ENCODE results near the gene TBC1D1. TPM values are rescaled to one million over a fixed set of nuclear protein-coding genes. Genes with fewer than 3 reads are reported as not detected.

Gene TBC1D1, protein sequence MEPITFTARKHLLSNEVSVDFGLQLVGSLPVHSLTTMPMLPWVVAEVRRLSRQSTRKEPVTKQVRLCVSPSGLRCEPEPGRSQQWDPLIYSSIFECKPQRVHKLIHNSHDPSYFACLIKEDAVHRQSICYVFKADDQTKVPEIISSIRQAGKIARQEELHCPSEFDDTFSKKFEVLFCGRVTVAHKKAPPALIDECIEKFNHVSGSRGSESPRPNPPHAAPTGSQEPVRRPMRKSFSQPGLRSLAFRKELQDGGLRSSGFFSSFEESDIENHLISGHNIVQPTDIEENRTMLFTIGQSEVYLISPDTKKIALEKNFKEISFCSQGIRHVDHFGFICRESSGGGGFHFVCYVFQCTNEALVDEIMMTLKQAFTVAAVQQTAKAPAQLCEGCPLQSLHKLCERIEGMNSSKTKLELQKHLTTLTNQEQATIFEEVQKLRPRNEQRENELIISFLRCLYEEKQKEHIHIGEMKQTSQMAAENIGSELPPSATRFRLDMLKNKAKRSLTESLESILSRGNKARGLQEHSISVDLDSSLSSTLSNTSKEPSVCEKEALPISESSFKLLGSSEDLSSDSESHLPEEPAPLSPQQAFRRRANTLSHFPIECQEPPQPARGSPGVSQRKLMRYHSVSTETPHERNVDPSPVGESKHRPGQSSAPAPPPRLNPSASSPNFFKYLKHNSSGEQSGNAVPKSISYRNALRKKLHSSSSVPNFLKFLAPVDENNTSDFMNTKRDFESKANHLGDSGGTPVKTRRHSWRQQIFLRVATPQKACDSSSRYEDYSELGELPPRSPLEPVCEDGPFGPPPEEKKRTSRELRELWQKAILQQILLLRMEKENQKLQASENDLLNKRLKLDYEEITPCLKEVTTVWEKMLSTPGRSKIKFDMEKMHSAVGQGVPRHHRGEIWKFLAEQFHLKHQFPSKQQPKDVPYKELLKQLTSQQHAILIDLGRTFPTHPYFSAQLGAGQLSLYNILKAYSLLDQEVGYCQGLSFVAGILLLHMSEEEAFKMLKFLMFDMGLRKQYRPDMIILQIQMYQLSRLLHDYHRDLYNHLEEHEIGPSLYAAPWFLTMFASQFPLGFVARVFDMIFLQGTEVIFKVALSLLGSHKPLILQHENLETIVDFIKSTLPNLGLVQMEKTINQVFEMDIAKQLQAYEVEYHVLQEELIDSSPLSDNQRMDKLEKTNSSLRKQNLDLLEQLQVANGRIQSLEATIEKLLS (N-terminal part only)
- total RNA-seq: 10 to 100 TPM; 58.0 to 68.7 TPM

DNA sequence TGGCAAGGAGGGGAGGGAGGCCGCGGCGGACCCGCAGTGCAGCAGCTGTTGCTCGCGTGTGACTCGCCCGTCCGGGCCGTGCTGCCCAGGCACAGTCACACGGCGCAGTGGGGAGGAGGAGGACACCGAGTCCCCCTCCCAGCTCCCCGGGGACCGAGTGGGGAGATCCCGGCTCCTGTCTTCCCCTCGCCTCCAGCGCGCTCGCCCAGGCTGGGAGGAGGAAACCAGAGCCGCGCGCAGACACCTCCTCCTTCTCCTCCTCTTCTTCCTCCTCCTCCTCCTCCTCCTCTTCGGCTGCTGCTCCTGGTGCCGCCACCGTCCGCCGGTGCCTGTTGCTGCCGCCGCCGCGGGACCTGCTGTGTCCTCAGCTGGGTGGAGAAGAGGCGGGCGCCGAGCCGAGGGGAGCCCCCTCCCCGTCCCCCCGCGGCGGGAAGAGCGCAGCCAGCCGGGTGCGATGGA is at the start of gene TBC1D1:
Gene TBC1D1 (plus strand): TSS at position 284 of the 459 bp plus-strand sequence. CDS start 11,012 bp downstream, outside the sequence.
- Mint-ChIP-seq H3K27me3 (ENCODE audit: low read depth) (peaks cover 19% of the 10 kb centered on the region), H3K4me1 (ENCODE audit: low read depth) (peaks cover 43% of the 10 kb centered on the region), H3K36me3 (ENCODE audit: insufficient read depth in 2 of 2) (no peaks in the 10 kb centered on the region), H3K27ac (peak within 1 kb of the TSS; percentile 87), H3K9me3 (no peaks in the 10 kb centered on the region), H3K4me3 (peak within 1 kb of the TSS; percentile 79 to 90)
- DNase-seq (peak in 1 of 2 donors; percentile 49), ATAC-seq (replicated peaks in 1 of 2) (peak; percentile 34 to 38)

DNA sequence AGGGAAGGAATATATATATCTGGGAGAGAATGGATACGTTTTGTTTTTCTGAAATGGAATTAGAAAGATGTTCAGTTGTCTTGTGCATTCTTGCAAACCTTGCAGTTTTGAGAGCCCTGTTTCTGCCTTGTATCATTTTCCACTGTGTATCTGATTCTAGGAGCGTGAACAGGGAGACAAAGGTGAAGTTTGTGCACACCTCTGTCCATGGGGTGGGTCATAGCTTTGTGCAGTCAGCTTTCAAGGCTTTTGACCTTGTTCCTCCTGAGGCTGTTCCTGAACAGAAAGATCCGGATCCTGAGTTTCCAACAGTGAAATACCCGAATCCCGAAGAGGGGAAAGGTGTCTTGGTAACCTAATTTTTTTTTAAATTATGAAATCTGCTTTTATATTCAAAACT is 46.7 kb upstream of the TBC1D1 start:
- Mint-ChIP-seq H3K9me3 (no peaks in the 10 kb centered on the region), H3K27ac (no peak overlapping the region), H3K4me3 (no peak overlapping the region), H3K36me3 (ENCODE audit: insufficient read depth in 2 of 2) (peaks cover 8 to 15% of the 10 kb centered on the region in 2 donors), H3K4me1 (ENCODE audit: low read depth) (peaks cover 4% of the 10 kb centered on the region), H3K27me3 (ENCODE audit: low read depth) (no peaks in the 10 kb centered on the region)
- no peak for ATAC-seq (replicated peaks in 1 of 2)
- DNase-seq: no peak

DNA sequence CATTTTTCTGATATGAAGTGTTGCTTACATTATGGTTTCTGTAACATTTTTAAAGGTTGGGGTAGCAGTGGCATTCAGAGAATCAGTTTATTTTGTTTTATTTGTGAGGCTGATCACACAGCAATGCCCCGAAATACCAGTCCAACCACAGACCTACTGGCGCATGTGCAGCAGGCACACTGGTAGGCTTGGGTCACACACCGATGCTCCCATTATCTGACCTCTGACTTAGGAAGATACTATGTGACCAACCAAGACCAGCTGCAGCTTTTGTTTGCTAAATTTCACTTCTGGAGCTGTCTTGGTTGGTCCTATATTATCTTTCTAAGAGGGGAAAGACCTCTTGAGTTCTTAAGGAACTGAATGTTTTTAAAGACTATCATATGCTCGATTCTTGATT is 45.7 kb upstream of the TBC1D1 start:
- ATAC-seq (replicated peaks in 1 of 2) (no peak), DNase-seq (no peak)
- Mint-ChIP-seq H3K9me3 (no peaks in the 10 kb centered on the region), H3K4me1 (ENCODE audit: low read depth) (peaks cover 4% of the 10 kb centered on the region), H3K27me3 (ENCODE audit: low read depth) (no peaks in the 10 kb centered on the region), H3K27ac (no peak overlapping the region), H3K4me3 (no peak overlapping the region), H3K36me3 (ENCODE audit: insufficient read depth in 2 of 2) (peaks cover 5 to 14% of the 10 kb centered on the region in 2 donors)

DNA sequence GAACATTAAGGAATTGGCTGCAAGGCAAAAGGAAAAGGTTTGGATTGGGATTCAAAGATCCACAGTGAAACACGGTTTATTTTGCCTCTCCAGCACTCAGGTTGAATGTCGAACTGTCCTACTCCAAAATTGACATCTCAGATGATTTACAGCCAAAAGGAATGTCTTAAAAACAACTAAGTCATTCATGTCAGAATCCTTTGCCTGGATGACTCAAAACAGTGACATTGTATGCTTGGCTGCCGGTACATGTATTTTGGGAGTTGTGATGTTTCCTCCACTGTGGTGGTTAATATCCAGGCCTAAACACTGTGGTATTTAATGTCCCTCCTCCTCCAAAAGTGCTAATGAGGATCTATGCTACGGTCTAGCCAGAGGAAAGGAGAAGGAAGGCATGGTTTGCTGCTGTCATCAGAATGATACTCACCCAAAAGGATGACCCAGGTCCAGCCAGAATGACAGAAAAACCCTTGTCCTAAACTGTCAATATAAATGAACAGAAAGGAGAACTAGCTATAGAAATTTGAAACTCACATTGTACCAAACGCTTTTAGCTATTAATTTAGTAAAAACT is 43.5 kb upstream of the TBC1D1 start:
- H3K4me1 Mint-ChIP-seq (ENCODE audit: low read depth): no peaks in the 10 kb centered on the region
- no peak for DNase-seq
- H3K27ac Mint-ChIP-seq: no peak overlapping the region
- H3K27me3 Mint-ChIP-seq (ENCODE audit: low read depth): no peaks in the 10 kb centered on the region
- peaks cover 3 to 13% of the 10 kb centered on the region in 2 donors for H3K36me3 Mint-ChIP-seq (ENCODE audit: insufficient read depth in 2 of 2)
- no peak overlapping the region for H3K4me3 Mint-ChIP-seq
- H3K9me3 Mint-ChIP-seq: no peaks in the 10 kb centered on the region
- no peak for ATAC-seq (replicated peaks in 1 of 2)

DNA sequence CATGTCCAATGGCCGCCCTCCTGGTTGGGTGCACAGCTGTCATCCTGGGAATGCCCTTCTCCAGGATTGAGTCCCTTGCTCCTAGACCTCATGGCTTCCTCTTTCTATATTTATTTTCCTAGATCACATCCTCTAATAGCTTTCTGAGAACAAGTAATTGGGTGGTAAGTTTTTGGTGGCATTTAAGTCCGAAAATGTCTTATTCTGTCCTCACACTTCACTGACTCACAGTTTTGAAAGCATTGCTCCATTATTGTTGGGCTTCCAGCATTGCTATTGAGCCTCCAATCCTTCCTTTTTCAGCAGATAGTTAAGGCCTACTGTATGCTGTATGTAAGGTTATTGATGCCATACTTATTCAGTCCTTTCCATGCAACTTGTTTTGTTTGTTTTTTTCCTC is 38.5 kb upstream of the TBC1D1 start:
- no peak overlapping the region for H3K4me3 Mint-ChIP-seq
- H3K27ac Mint-ChIP-seq: no peak overlapping the region
- DNase-seq (no peak), ATAC-seq (replicated peaks in 1 of 2) (no peak)
- no peaks in the 10 kb centered on the region for H3K9me3 Mint-ChIP-seq
- no peaks in the 10 kb centered on the region for H3K4me1 Mint-ChIP-seq (ENCODE audit: low read depth)
- peaks cover 0 to 12% of the 10 kb centered on the region in 2 donors for H3K36me3 Mint-ChIP-seq (ENCODE audit: insufficient read depth in 2 of 2)
- no peaks in the 10 kb centered on the region for H3K27me3 Mint-ChIP-seq (ENCODE audit: low read depth)

DNA sequence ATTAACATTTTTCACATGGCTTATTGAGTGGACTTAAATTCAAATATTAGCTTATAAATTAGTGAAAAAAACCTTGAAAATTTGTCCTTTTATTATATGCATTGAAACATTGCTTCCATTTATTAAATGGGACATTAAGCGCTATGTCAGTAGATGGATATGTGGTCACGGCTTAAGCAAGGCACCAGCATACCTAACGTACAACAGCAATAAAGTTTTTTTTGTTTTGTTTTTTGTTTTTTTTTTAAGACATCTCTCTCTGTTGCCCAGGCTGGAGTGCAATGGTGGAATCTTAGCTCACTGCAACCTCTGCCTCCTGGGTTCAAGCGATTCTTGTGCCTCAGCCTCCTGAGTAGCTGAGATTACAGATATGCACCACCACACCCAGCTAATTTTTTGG is 32.8 kb upstream of the TBC1D1 start:
- H3K4me1 Mint-ChIP-seq (ENCODE audit: low read depth): no peaks in the 10 kb centered on the region
- no peaks in the 10 kb centered on the region for H3K9me3 Mint-ChIP-seq
- ATAC-seq (replicated peaks in 1 of 2) (no peak), DNase-seq (no peak)
- H3K27ac Mint-ChIP-seq: no peak overlapping the region
- no peaks in the 10 kb centered on the region for H3K27me3 Mint-ChIP-seq (ENCODE audit: low read depth)
- H3K4me3 Mint-ChIP-seq: no peak overlapping the region
- H3K36me3 Mint-ChIP-seq (ENCODE audit: insufficient read depth in 2 of 2): peaks cover 3 to 5% of the 10 kb centered on the region in 2 donors

DNA sequence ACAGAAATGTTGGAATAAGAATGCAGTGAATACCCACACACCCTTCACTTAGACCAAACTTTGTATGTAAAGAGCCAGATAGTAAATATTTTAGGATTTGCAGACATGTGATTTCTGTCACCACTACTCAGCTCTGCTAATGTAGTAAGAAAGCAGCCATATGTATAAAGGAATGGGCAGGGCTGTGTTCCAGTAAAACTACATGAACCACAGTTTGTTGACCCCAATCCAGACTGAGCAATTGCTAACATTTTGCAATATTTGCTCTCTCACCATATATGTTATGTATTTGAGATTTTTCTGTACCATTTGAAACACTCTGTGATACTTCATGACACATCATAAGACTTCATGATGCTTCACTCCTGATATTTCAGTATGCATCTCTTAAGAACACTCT is 32.0 kb upstream of the TBC1D1 start:
- Mint-ChIP-seq H3K9me3 (no peaks in the 10 kb centered on the region), H3K27ac (no peak overlapping the region), H3K4me3 (no peak overlapping the region), H3K27me3 (ENCODE audit: low read depth) (no peaks in the 10 kb centered on the region), H3K36me3 (ENCODE audit: insufficient read depth in 2 of 2) (peaks cover 4 to 5% of the 10 kb centered on the region in 2 donors), H3K4me1 (ENCODE audit: low read depth) (no peaks in the 10 kb centered on the region)
- ATAC-seq (replicated peaks in 1 of 2): no peak
- DNase-seq: no peak

DNA sequence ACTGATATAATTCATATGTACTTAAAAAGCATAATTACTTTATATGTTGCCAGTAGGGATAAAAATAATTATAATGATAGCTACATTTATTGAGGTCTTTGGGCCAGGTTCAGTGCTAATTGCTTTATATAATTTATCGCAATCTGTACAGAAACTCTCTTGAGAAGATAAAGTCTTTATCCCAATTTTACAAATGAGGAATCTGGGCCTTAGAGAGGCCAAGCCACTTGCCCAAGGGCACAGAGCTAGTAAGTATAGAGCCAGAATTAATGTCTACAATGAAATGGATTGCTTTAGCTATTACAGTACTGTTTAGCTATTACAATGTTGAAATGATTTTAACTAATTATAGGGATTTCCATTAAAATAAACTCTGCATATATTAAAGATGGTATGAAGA is 30.6 kb upstream of the TBC1D1 start:
- Mint-ChIP-seq H3K27me3 (ENCODE audit: low read depth) (no peaks in the 10 kb centered on the region), H3K27ac (no peak overlapping the region), H3K9me3 (no peaks in the 10 kb centered on the region), H3K4me3 (no peak overlapping the region), H3K36me3 (ENCODE audit: insufficient read depth in 2 of 2) (peaks cover 4 to 5% of the 10 kb centered on the region in 2 donors), H3K4me1 (ENCODE audit: low read depth) (no peaks in the 10 kb centered on the region)
- DNase-seq: no peak
- ATAC-seq (replicated peaks in 1 of 2): no peak

DNA sequence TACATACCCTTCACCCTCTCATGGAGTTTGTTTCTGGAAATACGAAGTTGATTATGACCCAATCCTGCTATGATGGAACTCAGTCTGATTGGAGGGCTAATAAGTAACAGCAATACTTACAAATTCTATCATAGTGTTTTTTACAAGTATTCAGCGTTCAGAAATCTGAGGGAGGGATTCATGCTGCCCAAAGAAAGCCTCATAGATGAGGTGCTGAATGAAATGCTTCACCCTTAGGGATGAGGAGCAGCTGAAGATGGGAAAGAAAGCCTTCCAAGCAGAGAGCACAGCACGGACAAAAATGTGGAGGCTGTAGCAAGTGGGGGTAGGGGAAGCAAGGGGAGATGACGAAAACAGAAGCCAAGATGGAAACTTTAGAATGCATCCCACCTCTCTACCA is 27.9 kb upstream of the TBC1D1 start:
- Mint-ChIP-seq H3K27me3 (ENCODE audit: low read depth) (no peaks in the 10 kb centered on the region), H3K27ac (no peak overlapping the region), H3K4me1 (ENCODE audit: low read depth) (no peaks in the 10 kb centered on the region), H3K9me3 (no peaks in the 10 kb centered on the region), H3K4me3 (no peak overlapping the region), H3K36me3 (ENCODE audit: insufficient read depth in 2 of 2) (peaks cover 6 to 11% of the 10 kb centered on the region in 2 donors)
- DNase-seq (no peak), ATAC-seq (replicated peaks in 1 of 2) (no peak)

DNA sequence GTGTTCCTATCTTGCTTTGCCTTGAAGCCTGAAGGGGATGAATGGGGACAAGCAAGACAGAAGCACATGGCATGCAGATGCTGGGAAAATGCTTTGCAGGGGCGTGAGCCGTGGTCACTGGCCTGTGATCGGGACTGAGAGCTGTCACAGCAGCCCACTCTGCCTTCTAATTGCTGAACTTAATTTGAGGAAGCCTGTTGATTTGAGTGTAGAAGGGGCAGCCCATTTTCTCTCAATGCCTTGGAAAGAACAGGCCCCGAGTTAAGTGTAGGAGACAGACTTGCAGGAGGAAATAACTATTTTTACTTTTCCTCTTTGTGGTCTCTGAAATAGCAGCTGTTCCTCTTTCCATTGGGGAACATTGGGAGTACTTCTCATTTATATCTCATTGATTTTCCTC is 26.1 kb upstream of the TBC1D1 start:
- DNase-seq (no peak), ATAC-seq (replicated peaks in 1 of 2) (no peak)
- no peaks in the 10 kb centered on the region for H3K4me1 Mint-ChIP-seq (ENCODE audit: low read depth)
- H3K27ac Mint-ChIP-seq: no peak overlapping the region
- peaks cover 4 to 12% of the 10 kb centered on the region in 2 donors for H3K36me3 Mint-ChIP-seq (ENCODE audit: insufficient read depth in 2 of 2)
- no peak overlapping the region for H3K4me3 Mint-ChIP-seq
- no peaks in the 10 kb centered on the region for H3K27me3 Mint-ChIP-seq (ENCODE audit: low read depth)
- H3K9me3 Mint-ChIP-seq: no peaks in the 10 kb centered on the region

DNA sequence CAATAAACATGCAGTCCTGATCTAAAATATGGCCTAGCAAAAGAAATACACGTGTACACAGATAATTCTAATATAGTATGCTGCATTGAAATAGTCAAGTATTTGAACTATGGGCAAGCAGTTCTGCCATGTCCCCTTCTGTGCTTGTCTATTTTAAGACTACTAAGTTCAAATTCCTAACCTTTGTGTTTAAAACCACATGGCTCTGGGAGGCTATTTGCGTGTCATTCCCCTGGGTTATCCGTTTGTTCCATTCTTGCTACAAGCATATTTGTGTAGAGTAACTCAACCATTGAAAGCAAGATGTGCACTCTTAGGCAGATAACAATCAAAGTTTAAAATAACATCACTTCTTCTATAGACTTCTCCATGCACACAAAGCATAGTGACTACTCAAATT is 25.4 kb upstream of the TBC1D1 start:
- peaks cover 4 to 12% of the 10 kb centered on the region in 2 donors for H3K36me3 Mint-ChIP-seq (ENCODE audit: insufficient read depth in 2 of 2)
- ATAC-seq (replicated peaks in 1 of 2) (no peak), DNase-seq (no peak)
- H3K9me3 Mint-ChIP-seq: no peaks in the 10 kb centered on the region
- no peak overlapping the region for H3K27ac Mint-ChIP-seq
- H3K4me1 Mint-ChIP-seq (ENCODE audit: low read depth): no peaks in the 10 kb centered on the region
- no peak overlapping the region for H3K4me3 Mint-ChIP-seq
- no peaks in the 10 kb centered on the region for H3K27me3 Mint-ChIP-seq (ENCODE audit: low read depth)

DNA sequence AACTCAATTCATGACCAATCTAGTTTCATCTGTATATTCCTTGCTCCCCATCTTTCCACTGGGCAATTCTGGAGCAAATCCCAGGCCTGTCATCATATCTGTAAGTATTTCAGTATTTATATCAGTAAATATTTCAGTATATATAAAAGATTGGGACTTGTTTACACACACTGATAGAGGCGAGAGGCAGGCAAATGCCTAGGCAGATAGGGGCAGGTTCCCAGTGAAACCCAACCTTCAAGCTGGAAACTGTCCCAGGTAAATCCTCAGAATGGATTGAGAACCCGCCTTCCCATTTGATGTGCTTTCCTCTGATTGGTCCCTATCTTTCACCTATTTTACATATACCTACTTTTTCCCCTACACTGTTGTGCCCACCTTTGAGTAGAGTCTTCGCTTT is 23.8 kb upstream of the TBC1D1 start:
- no peaks in the 10 kb centered on the region for H3K27me3 Mint-ChIP-seq (ENCODE audit: low read depth)
- DNase-seq (no peak), ATAC-seq (replicated peaks in 1 of 2) (no peak)
- no peaks in the 10 kb centered on the region for H3K9me3 Mint-ChIP-seq
- peaks cover 4 to 12% of the 10 kb centered on the region in 2 donors for H3K36me3 Mint-ChIP-seq (ENCODE audit: insufficient read depth in 2 of 2)
- H3K4me3 Mint-ChIP-seq: no peak overlapping the region
- H3K27ac Mint-ChIP-seq: no peak overlapping the region
- H3K4me1 Mint-ChIP-seq (ENCODE audit: low read depth): peaks cover 10% of the 10 kb centered on the region
